ENCODE data around the gene LCP2.
"Not testable (repeated sequence)": the region's sequence is repeated elsewhere in the genome, so short reads cannot be mapped to it uniquely, and the experiment has no call there.

LCP2 gene

GRCh38 chr5:170245436-170245835 is 52.1 kb downstream of the LCP2 start:
- not testable (repeated sequence) for DNase-seq

GRCh38 chr5:170238456-170239196 is 59.0 kb downstream of the LCP2 start:
- DNase-seq, result no peak

GRCh38 chr5:170235876-170236864 is 61.4 kb downstream of the LCP2 start:
- no peak for DNase-seq

- no peak for DNase-seq
Measured at GRCh38 chr5:170233358-170233892, 64.2 kb downstream of the LCP2 start.

GRCh38 chr5:170232786-170233185 is 64.8 kb downstream of the LCP2 start, which contains the start of gene C5orf58:
TSS of gene C5orf58 (plus strand) at chr5:170232985. CDS start at chr5:170234977, 1,992 bp downstream.
- no peak for DNase-seq

GRCh38 chr5:170228762-170229435 is 68.7 kb downstream of the LCP2 start:
- DNase-seq, result no peak

GRCh38 chr5:170226661-170227060 is 70.9 kb downstream of the LCP2 start:
- DNase-seq, result no peak

GRCh38 chr5:170226129-170226615 is 71.4 kb downstream of the LCP2 start:
- no peak for DNase-seq

- DNase-seq, result peak; percentile 36
Measured at GRCh38 chr5:170225326-170226128, 72.0 kb downstream of the LCP2 start.

GRCh38 chr5:170223906-170224305 is 73.7 kb downstream of the LCP2 start:
- no peak for DNase-seq

- no peak for DNase-seq
Measured at GRCh38 chr5:170223360-170223759, 74.2 kb downstream of the LCP2 start.

GRCh38 chr5:170221327-170221741 is 76.2 kb downstream of the LCP2 start:
- no peak for DNase-seq

GRCh38 chr5:170220191-170220590 is 77.4 kb downstream of the LCP2 start:
- no peak for DNase-seq

GRCh38 chr5:170219615-170220014 is 78.0 kb downstream of the LCP2 start:
- DNase-seq, result no peak

- no peak for DNase-seq
Measured at GRCh38 chr5:170218726-170219125, 78.9 kb downstream of the LCP2 start.

- no peak for DNase-seq
Measured at GRCh38 chr5:170217831-170218230, 79.7 kb downstream of the LCP2 start.

GRCh38 chr5:170216257-170216864 is 81.2 kb downstream of the LCP2 start:
- DNase-seq, result peak; percentile 61

GRCh38 chr5:170211575-170212334 is 85.8 kb downstream of the LCP2 start:
- DNase-seq, result no peak

GRCh38 chr5:170206958-170207357 is 90.6 kb downstream of the LCP2 start:
- no peak for DNase-seq

- DNase-seq, result no peak
Measured at GRCh38 chr5:170206216-170206615, 91.4 kb downstream of the LCP2 start.

GRCh38 chr5:170204202-170204601 is 93.4 kb downstream of the LCP2 start:
- DNase-seq, result no peak

Data from NCI-H1092 treated with DMSO at 0.1 percent for 48 hours (cell line).